Activated CD8-positive, alpha-beta memory T cell treated with anti-CD3 and anti-CD28 coated beads, Interleukin-2, amount 50 U/mL, for 1 hour (primary cell): Measurements from ENCODE around the gene CSDE1.
A peak's percentile ranks its signal among the peaks of the same experiment; 100 is the strongest.

ENCODE experiments used
- DNase-seq: peaks from one replicate; pipeline ENCODE4 v3.0.0-alpha.2; 2020; ENCODE audit errors: extremely low read depth

CSDE1 gene

GRCh38 chr1:114702737-114703136 lies 55.0 kb downstream of the CSDE1 start:
- no peak for DNase-seq

DNA sequence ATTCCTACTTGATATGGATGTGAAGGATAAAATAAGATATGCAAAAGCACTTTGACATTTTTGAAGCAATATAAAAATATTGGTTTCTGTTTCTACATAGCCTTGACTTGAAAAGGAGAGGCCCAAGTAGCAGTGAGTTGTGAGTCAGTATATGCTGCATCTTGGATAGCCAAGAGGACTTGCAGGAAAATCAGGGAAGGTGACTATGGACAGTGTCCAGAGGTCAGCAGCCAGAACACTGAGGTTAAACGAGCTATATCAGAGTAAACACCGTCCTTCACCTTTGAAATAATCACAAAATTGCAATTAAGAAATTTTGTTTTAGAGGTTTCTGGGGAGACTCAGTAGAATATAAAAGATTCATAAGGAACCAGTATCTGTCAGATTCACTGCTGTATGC lies 55.9 kb downstream of the CSDE1 start:
- DNase-seq: no peak

DNA sequence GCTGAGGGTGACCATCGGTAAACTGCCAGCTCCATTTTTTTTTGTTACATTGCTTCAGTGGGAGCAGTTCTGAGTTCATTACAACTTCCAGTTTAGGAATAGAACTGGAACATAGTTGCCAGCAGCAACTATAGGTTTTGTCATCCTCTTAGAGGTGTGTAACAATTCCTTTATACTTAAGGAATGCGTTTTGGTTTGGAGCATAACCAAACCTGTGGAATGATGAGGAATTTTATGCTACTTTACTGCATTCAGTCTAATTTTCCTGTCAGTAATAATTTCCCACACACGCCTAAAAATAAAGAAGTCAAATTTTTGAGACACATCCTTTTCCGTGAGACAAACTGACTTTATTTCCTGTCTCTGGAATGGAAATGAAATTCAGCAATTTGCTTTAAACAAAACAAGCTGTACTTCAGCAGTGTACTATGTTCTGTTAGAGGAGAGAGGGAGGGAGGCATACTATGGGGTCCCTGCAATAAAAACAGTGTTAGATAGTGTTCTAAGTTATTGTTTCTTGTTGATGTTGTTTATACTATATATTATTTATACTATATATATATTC lies 57.7 kb downstream of the CSDE1 start:
- DNase-seq: no peak

DNA sequence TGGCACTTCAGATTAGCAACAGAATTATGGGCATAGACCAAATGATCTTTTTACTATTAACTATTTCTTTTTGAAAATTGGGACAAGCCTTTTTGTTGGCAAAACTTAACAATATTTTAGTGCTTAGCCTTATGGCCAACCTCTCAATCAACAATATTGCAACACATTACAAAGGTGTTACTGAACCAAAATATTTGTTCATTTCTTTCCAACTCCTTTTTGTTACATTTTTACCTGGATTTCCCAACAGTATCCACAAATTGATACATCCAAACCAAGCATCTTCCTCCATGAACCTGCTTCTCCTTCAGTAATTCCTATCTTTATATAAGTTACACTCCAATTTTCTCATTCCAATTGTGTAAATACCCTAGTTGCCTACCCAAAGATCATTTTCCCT lies 61.0 kb downstream of the CSDE1 start:
- DNase-seq: no peak

- DNase-seq: no peak
Observed at GRCh38 chr1:114695430-114696058, 62.2 kb downstream of the CSDE1 start, which contains the start of gene AMPD1. Gene AMPD1, minus strand, starts transcription at chr1:114695546. Its CDS starts 75 bp downstream, at chr1:114695471.

DNA sequence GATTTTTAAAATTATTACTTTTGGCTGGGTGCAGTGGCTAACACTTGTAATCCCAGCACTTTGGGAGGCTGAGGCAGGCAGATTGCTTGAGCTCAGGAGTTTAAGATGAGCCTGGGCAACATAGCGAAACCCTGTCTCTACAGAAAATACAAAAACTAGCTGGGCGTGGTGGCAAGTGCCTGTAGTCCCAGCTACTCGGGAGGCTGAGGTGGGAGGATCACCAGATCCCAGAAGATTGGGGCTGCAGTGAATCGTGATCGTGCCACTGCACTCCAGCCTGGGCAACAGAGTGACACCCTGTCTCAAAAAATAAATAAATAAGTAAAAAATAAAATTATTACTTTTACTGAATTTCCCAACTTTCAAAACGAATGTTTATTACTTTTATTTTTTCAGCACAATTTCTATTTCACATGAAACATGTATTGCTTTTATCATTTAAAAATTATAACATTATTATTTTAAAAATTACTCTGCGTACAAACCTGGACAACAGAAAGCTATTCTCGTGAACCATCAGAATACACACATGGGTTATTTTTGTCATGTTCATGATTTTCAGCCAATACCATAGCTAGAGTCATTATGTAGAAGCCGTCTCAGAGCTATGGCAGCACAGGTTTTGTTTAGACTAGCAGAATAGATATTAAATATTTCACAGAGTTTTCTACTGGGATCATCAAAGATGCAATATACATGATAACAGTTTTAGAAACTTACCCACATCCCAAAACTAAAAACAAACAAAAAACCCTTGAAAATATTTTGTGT lies 63.1 kb downstream of the CSDE1 start:
- no peak for DNase-seq

GRCh38 chr1:114692947-114693346 lies 64.8 kb downstream of the CSDE1 start:
- DNase-seq: no peak

DNA sequence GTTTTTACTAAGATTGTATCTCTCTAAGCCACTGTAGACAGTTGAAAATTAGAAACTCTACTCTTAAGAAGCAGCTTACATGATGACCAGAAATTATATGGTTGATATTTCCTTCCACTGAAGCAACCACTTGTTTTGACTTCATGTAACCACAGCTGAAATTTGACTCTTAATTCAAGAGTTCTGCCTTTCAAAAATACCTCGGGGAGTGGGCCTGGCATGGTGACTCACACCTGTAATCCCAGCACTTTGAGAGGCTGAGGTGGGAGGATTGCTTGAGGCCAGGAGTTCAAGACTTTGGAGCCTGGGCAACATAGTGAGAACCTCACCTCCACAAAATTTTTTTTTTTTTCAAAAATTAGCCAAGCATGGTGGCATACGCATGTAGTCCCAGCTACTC lies 66.7 kb downstream of the CSDE1 start:
- no peak for DNase-seq

GRCh38 chr1:114690148-114690547 lies 67.6 kb downstream of the CSDE1 start:
- DNase-seq: no peak

DNA sequence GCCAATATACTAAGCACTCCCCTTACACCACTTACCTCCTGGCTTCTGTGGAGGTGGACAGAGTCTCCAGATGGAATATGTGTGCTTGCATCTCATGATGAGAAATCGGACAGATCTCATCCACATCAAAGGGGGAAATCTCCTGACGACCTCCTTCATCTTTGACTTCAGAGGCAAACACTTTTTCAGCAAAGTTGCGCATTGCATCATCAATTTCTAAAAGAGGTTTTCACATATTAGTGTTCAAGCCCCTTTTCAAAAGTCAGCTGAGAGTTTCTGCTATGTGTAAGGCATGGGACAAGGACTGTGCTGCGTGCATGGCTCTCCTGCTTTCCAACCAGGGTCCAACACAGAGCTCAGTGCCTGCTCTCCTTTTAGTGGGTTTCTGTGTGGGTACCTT lies 69.3 kb downstream of the CSDE1 start:
- DNase-seq: no peak

GRCh38 chr1:114685851-114686250 lies 71.9 kb downstream of the CSDE1 start:
- DNase-seq: no peak

DNA sequence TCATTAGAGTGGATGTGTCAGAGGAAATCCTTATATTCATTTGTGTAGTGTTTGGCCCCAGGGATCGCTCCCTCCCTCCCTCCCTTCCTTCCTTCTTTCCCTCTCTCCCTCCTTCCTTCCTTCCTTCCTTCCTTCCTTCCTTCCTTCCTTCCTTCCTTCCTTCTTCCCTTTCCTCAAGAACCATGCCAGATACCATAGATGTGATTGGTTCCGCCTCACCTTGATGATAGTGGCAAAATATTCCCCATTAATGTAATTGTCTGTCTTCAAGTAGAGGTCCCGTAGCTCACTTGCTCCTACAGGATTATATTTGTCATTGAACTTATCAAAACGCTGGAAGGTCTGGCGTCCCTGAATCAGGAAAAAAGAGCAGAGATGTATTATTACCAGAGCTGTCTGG lies 80.1 kb downstream of the CSDE1 start:
- no peak for DNase-seq

DNA sequence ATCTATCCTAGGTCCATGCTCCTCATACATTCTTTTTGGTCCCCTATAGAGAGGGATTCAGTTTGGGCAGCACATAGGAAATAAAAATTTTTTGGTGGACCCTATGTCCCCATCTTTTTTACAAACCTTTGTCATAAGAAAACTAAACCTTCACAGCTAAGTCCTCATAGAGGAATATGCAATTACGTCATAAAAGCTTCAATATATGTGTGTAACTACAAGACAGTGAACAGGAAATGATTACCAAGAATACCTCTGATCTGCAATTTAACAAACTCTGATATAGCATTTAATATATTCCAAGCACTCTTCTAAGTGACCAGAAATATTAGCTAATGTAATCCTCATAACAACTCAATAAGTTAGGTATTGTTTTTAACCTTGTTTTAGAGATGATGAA lies 81.7 kb downstream of the CSDE1 start:
- no peak for DNase-seq

- DNase-seq: no peak
Observed at GRCh38 chr1:114671939-114672275, 85.9 kb downstream of the CSDE1 start.

DNA sequence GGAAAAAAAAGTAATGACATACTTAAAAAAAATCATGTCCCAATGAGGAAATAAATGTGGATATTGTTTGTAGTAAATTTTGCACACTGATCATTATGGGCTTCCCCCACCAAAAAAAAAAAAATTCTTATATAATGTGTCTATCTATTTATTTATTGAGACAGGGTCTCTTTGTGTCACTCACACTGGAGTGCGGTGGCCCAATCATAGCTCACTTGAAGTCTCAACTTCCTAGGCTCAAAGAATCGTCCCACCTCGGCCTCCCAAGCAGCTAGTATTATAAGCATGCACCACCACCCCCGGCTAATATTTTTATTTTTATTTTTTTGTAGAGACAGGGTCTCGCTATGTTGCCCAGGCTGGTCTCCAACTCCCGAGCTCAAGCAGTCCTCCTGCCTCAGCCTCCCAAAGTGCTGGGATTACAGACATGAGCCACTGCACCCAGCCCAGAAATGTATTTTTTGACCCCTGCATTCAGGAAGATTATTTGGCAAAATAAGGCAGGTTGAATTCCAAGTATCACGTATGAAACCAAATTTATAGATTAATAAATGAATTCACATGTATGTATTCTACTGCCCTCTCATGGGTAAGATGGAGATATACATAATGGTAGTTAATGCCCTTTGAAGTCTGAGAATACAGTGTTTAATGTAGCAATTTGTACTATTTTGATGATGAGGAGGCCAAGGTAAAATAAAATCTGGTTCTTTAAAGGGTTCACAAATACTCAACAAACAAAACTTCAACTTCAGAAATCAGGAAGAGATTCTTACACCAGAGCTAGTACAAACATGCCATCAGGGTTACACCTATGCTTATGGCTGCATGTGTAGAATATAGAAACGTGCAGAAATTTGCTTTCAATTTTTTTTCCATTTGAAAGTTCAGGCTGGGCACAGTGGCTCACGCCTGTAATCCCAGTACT lies 86.5 kb downstream of the CSDE1 start:
- DNase-seq: no peak

DNA sequence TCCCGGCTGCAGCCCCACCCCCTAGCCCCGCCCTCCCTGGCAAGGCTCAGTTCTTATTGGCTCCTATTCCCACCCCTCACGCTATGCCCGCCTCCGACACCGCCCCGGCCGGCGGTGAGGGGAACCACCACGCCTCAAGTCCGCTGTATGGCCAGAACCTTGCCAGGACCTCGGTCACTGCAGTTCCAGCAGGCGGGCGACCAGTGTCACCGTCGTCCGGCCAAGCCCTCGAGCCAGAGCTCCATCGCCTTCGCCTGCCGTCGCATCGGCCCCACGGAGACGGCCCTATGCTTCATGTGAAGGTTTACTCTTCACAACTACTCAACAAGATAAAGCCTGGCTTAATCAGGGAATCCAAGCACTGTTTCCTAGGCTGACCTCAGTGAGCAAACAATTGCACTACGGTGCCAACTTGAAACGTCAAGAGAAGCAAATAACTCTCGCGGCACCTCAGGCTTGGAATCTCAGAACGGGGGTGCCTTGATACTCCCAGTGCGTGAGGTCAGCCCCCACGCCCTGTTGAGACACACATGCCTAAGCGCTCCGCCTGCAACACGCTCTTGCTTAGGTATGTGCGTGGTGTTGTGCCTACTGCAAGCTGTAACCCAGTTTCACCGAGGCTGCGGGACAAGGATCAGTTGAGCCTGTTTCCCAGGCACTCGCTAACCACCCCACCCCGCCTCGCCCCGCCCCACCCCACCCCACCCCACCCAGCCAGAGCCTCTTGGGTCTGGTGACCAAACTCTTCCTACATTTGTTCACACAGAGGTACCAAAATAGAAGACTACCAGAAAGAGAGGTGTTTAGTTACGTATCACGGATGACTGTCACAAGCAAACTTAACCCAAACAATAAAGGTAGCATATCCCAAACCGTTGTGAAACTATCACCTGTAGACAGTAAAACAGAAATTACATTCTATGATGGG lies 87.4 kb downstream of the CSDE1 start:
- DNase-seq: peak; percentile 53

DNA sequence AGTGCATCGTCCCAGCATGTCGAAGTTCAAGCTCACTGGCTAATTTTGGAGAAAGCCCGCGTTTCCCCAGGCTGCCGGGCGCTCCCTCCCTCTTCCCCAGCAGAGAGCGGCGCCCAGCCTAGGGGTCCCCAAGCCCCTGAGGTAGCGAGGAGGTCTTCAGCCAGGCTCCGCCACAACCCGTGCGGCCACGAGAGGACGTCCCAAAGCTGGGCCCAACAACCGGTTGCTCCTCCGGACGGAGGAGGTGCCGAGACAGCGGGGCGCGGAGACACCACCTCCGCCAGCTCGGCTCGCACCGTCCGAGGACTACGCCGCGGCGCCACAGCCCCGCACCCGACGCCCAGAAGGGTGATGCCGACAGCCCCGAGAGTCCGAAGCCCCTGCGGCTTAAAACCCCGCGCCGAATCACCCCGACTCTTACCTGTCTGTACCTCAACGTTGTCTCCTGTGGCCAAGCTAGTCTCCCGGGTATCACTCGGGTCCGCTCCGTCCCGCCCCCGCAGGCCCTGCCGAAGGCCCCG lies 88.2 kb downstream of the CSDE1 start, which contains the start of gene DENND2C:
TSS of gene DENND2C (minus strand) at position 488 of the 521 bp plus-strand sequence. CDS start 44,065 bp downstream, outside the sequence.
- DNase-seq: no peak

DNA sequence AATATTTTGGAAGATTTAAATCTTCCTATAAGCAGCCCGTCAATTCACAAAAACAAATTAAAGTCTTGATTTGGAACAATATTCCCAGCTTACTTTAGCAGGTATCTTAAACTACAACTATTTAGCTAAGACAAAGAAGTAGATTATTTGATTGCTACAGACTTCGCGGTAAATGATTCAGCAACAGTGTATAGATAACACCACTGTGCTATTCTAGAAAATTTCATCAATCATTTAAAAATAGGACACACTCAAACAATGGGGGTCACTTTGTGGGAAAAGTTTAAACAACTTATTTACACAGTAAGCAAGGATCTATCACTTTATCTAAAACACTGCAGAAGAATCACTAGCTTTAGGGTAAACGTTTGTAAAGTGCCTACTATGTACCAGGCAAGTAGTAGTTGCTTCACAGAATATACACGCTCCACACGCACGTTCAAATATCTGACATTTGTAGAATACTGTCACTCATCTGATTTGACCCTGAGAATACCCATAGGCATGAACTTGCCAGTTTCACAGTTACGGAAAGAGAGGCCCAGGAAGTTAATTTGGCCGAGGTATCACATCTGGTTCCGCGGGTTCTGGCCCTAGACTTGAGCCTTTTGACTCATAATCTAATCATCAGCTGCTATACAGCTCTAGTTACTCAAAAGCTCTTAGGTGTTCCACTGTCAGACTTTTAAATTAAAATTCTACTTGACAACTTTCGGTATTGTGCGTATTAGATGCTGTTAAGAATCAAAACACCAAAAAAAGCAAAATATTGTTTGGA lies 88.8 kb downstream of the CSDE1 start:
- no peak for DNase-seq

- no peak for DNase-seq
Observed at GRCh38 chr1:114668373-114668772, 89.4 kb downstream of the CSDE1 start.

- no peak for DNase-seq
Observed at GRCh38 chr1:114666954-114667353, 90.8 kb downstream of the CSDE1 start.
